HepG2 (cell line): Measurements from ENCODE around the gene GNPAT. TPM values are rescaled to one million over a fixed set of nuclear protein-coding genes. Genes with fewer than 3 reads are reported as not detected.

ENCODE experiments used
- ATAC-seq: fragments of 200-7000 bp; cut with Tn5 transposase; 3 replicates; pipeline ENCODE4 v1.9.1; 2020; ENCODE audit warnings: mild to moderate bottlenecking, moderate library complexity
- BruUV-seq: library from RNA; stranded (reverse); fragments of 400-500 nt; replicated peaks from 2 replicates; lab custom pipeline; 2021; lab: Mats Ljungman, UMichigan
- CTCF ChIA-PET: fragments of 300-600 bp; formaldehyde crosslinking; extraction: SDS; loops from one replicate; lab custom pipeline; 2021; ENCODE audit warnings: low total read pairs, inconsistent platforms, low intra/inter-chr PET ratio; lab: Yijun Ruan, JAX
- POLR2A ChIA-PET: fragments of 350-600 bp; sonication (Branson Sonifier 250); formaldehyde crosslinking; loops from one replicate; lab custom pipeline; 2020; ENCODE audit warnings: antibody characterized with exemption, inconsistent platforms; lab: Yijun Ruan, JAX
- DNase-seq: peaks from one replicate; pipeline ENCODE4 v3.0.0-alpha.2; 2015; ENCODE audit warnings: low spot score
- FAIRE-seq: peaks from 3 replicates; lab custom pipeline; 2011; peaks lifted over from hg19 to GRCh38; lab: Jason Lieb, UNC
- H2AFZ ChIP-seq: one replicate; pipeline ENCODE4 v1.6.1; 2011; ENCODE audit warnings: low read length, inconsistent platforms
- H3K27ac ChIP-seq: fragments of 300-600 bp; 3 replicates; pipeline ENCODE4 v1.8.0; 2011; ENCODE audit warnings: mixed run types, mild to moderate bottlenecking, mixed read lengths, low read length, inconsistent platforms; ENCODE audit not compliant: insufficient read depth; ENCODE audit errors: extremely low read length
- H3K27me3 ChIP-seq, 2 experiments: fragments of 200-600 bp in 1 of 2; 2 replicates in 1 of 2; 3 replicates in 1 of 2; pipeline versions ENCODE4 v1.6.0 to v1.8.0; 2011; ENCODE audit warnings: low read length in 2 of 2, mild to moderate bottlenecking in 2 of 2, moderate library complexity in 2 of 2, inconsistent platforms in 1 of 2; ENCODE audit not compliant: insufficient read depth in 2 of 2, control insufficient read depth in 1 of 2
- H3K36me3 ChIP-seq, 2 experiments: fragments of 200-600 bp in 1 of 2; replicated peaks in 1 of 2; 2 replicates in 1 of 2; 3 replicates in 1 of 2; pipeline versions ENCODE4 v1.5.1 to v1.8.0; 2011; ENCODE audit warnings: low read length in 2 of 2, inconsistent platforms in 1 of 2; ENCODE audit not compliant: insufficient read depth in 2 of 2, control insufficient read depth in 1 of 2
- H3K4me1 ChIP-seq: 2 replicates; pipeline ENCODE4 v1.5.1; 2012; ENCODE audit warnings: low read length, inconsistent platforms; ENCODE audit not compliant: insufficient read depth
- H3K4me2 ChIP-seq: 2 replicates; pipeline ENCODE4 v1.6.0; 2011; ENCODE audit warnings: low read depth, low read length, inconsistent platforms
- H3K4me3 ChIP-seq, 3 experiments: fragments of 200-600 bp in 1 of 3; sonication (generic), shearing (Covaris generic) in 1 of 3; replicated peaks in 1 of 3; 2 replicates each; pipeline ENCODE4 v1.5.1; 2011 to 2016; ENCODE audit warnings: low read length in 3 of 3, inconsistent platforms in 2 of 3, low read depth in 2 of 3, mild to moderate bottlenecking in 2 of 3, control low read depth in 1 of 3, mixed read lengths in 1 of 3; ENCODE audit not compliant: insufficient read depth in 1 of 3
- H3K79me2 ChIP-seq: one replicate; pipeline ENCODE4 v1.6.1; 2011; ENCODE audit warnings: low read length, inconsistent platforms; ENCODE audit not compliant: insufficient read depth
- H3K9ac ChIP-seq: 2 replicates; pipeline ENCODE4 v1.6.0; 2011; ENCODE audit warnings: mild to moderate bottlenecking, low read depth, low read length, inconsistent platforms; ENCODE audit not compliant: insufficient read depth
- H3K9me3 ChIP-seq: 2 replicates; pipeline ENCODE4 v1.5.1; 2012; ENCODE audit warnings: mild to moderate bottlenecking, low read length
- H4K20me1 ChIP-seq: 2 replicates; pipeline ENCODE4 v1.6.0; 2011; ENCODE audit warnings: inconsistent platforms, mild to moderate bottlenecking, low read length, moderate library complexity; ENCODE audit not compliant: insufficient read depth
- BCL6 ChIP-seq: IDR thresholded peaks from 2 replicates; pipeline ENCODE4 v1.6.1; 2016; ENCODE audit warnings: missing genetic modification reagents, missing compliant biosample characterization
- EP300 ChIP-seq, 3 experiments: sonication (generic) in 1 of 3; formaldehyde crosslinking in 1 of 3; IDR thresholded peaks; 2 replicates each; pipeline versions ENCODE4 v1.5.1 to v1.6.1; 2011 to 2020; ENCODE audit warnings: low read depth in 2 of 3, low read length in 2 of 3, borderline replicate concordance in 1 of 3, improper control_type of control experiment in 1 of 3, mild to moderate bottlenecking in 1 of 3, missing genetic modification reagents in 1 of 3, moderate library complexity in 1 of 3
- FOXA1 ChIP-seq, 2 experiments: fragments of 450-650 bp in 1 of 2; sonication (generic) in 1 of 2; formaldehyde crosslinking in 1 of 2; IDR thresholded peaks; 2 replicates each; pipeline versions ENCODE4 v1.4.0 to v1.6.1; 2016 to 2020; ENCODE audit warnings: missing genetic modification reagents in 1 of 2
- FOXA3 ChIP-seq: IDR thresholded peaks from 2 replicates; pipeline ENCODE4 v1.6.1; 2016; ENCODE audit warnings: missing genetic modification reagents, missing compliant biosample characterization
- JUND ChIP-seq: sonication (generic); formaldehyde crosslinking; IDR thresholded peaks from 2 replicates; pipeline ENCODE4 v1.8.0; 2022; ENCODE audit warnings: mild to moderate bottlenecking, missing genetic modification reagents
- KAT7 ChIP-seq: IDR thresholded peaks from 2 replicates; pipeline ENCODE4 v1.6.1; 2018; ENCODE audit warnings: borderline replicate concordance, missing compliant biosample characterization
- KDM3A ChIP-seq: IDR thresholded peaks from 2 replicates; pipeline ENCODE4 v1.6.1; 2018; ENCODE audit warnings: low read depth, missing compliant biosample characterization
- NR0B2 ChIP-seq: sonication (generic); formaldehyde crosslinking; IDR thresholded peaks from 2 replicates; pipeline ENCODE4 v1.4.0; 2020; ENCODE audit warnings: mild to moderate bottlenecking, missing genetic modification reagents
- SP140L ChIP-seq: sonication (generic); formaldehyde crosslinking; IDR thresholded peaks from 2 replicates; pipeline ENCODE4 v1.4.0; 2020; ENCODE audit warnings: missing genetic modification reagents, borderline replicate concordance
- ZNF12 ChIP-seq: sonication (generic); formaldehyde crosslinking; IDR thresholded peaks from 2 replicates; pipeline ENCODE4 v1.5.0; 2020; ENCODE audit warnings: missing genetic modification reagents
- ZNF329 ChIP-seq: sonication (generic); formaldehyde crosslinking; IDR thresholded peaks from 2 replicates; pipeline ENCODE4 v1.9.0; 2021; ENCODE audit warnings: low read depth, mild to moderate bottlenecking, missing genetic modification reagents
- ZNF652 ChIP-seq: IDR thresholded peaks from 2 replicates; pipeline ENCODE4 v1.6.1; 2016; ENCODE audit warnings: low read depth, borderline replicate concordance
- WGBS: methylation state at CpG from one replicate; pipeline ENCODE4 v1.1.6; 2017; ENCODE audit warnings: low lambda C conversion rate; 5-methylcytosine and 5-hydroxymethylcytosine counted together
- in situ Hi-C: cut with HindIII; loops from 2 replicates; pipeline ENCODE4 v1.10.0; 2017; ENCODE audit warnings: low pct_unique_long_range_greater_than_20kb; ENCODE audit not compliant: extremely low pct_ligation_motif_present
- intact Hi-C: fragments of 100-400 bp; cut with micrococcal nuclease; formaldehyde crosslinking; loops from one replicate; pipeline ENCODE4 v1.10.0; 2022; ENCODE audit not compliant: unreplicated experiment
- polyA plus RNA-seq, 8 experiments: library from polyadenylated mRNA; depleted of rRNA in 3 of 8; stranded (reverse) in 7 of 8; unstranded in 1 of 8; fragments of >200 nt; fragmentation: Illumina TruSeq in 4 of 8; extraction: Trizol in 4 of 8; gene quantifications; 2 replicates each; pipeline versions ENCODE4 v1.2.1 to v1.2.3, GENCODE V29; 2011 to 2016; ENCODE audit warnings: low read depth in 4 of 8, missing spikeins in 1 of 8, mixed read lengths in 1 of 8; ENCODE audit not compliant: insufficient read depth in 1 of 8
- total RNA-seq, 5 experiments: library from RNA; depleted of rRNA; stranded (reverse); fragments of >200 nt; fragmentation: Illumina TruSeq; extraction: Trizol; gene quantifications; 2 replicates each; pipeline ENCODE4 v1.2.3, GENCODE V29; 2016; ENCODE audit warnings: low read depth in 1 of 5

Gene GNPAT
- total and polyA plus RNA-seq, 2 of the 13 experiments (the other 11 are each of a cell fraction or from before 2014, with no cell fraction given), result 58.3 to 114 TPM

DNA sequence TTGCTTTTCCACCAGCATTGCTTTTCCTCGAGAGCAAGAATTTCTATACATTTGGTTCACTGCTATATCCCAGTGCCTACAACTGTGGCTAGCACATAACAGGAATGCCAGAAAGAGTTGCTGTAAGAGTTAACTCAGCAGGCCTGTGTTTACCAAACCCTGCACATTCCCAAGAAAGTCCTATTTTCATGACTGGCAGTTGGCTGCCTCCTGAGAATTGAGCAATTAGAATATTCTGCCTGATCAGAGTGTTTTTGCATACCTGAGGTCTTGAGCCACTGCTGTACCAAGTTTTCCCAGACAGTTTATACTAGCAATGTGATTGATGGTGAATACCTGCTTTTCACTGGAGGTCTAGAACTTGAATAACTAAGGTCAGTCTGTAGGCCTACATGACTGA lies 2.7 kb upstream of the GNPAT start:
- WGBS, result 90% methylated on average over 1 of the region's 1 CpG
- Histone ChIP-seq H3K79me2 (peaks cover 55% of the 10 kb centered on the region), H3K36me3 (peaks cover 0 to 3% of the 10 kb centered on the region in 2 experiments; a peak in 3 of 5 replicates), H3K27me3 (no peaks in the 10 kb centered on the region; a peak in 1 of 5 replicates), H4K20me1 (no peaks in the 10 kb centered on the region; the same call in 1 of the 2 replicates), H3K4me3 (no peak overlapping the region), H2AFZ (no peak overlapping the region), H3K27ac (peak overlapping the region; percentile 88), H3K4me1 (peaks cover 79% of the 10 kb centered on the region), H3K9ac (peak overlapping the region; percentile 17; the same call in 1 of the 2 replicates), H3K9me3 (no peaks in the 10 kb centered on the region), H3K4me2 (peak overlapping the region; percentile 90; the same call in 1 of the 2 replicates)
- ATAC-seq (no peak), FAIRE-seq (no peak), DNase-seq (peak; percentile 56)
- in situ Hi-C loops (no loop called here), intact Hi-C loops (no loop called here)
- TF ChIP-seq SP140L (CRISPR knock-in tag), result no peak
- no peak for TF ChIP-seq JUND (CRISPR knock-in tag)
- TF ChIP-seq EP300 (IDR thresholded peaks at IDR 0.05; ENCODE audit: low read depth in 2 of 2, low read length in 2 of 2), result peak in 1 of 2 experiments; percentile 26; a peak in 1 of 4 replicates
- no peak for TF ChIP-seq EP300 (CRISPR knock-in tag; IDR thresholded peaks at IDR 0.05; ENCODE audit: borderline replicate concordance)
- TF ChIP-seq ZNF12 (CRISPR knock-in tag), result 0 out of 2 replicates have a peak, but pooled peaks have one; percentile 19
- TF ChIP-seq FOXA1 (IDR thresholded peaks at IDR 0.05), result no peak
- 0 out of 2 replicates have a peak, but pooled peaks have one; percentile 33 for TF ChIP-seq FOXA1 (CRISPR knock-in tag; IDR thresholded peaks at IDR 0.05)
- no peak for TF ChIP-seq KAT7
- peak; percentile 18; the same call in 1 of the 2 replicates for TF ChIP-seq FOXA3 (CRISPR knock-in tag)
- peak; percentile 91 for TF ChIP-seq ZNF652 (CRISPR knock-in tag)
- TF ChIP-seq KDM3A (CRISPR knock-in tag), result no peak
- peak; percentile 44; the same call in 1 of the 2 replicates for TF ChIP-seq BCL6 (CRISPR knock-in tag)
- no peak for TF ChIP-seq NR0B2
- no peak for TF ChIP-seq ZNF329 (CRISPR knock-in tag)
- no TSS peak for BruUV-seq
- POLR2A ChIA-PET, result no interaction called here
- CTCF ChIA-PET, result no interaction called here
